Effector memory CD4-positive, alpha-beta T cell (primary cell): ENCODE data around the gene HBA1.

Experiments used
- DNase-seq, 3 donors: peaks; one replicate each; pipeline ENCODE4 v3.0.0-alpha.2; 2020
- H3K27ac ChIP-seq: 2 replicates; pipeline ENCODE4 v1.7.0; 2013; ENCODE audit warnings: mild to moderate bottlenecking, low read length, moderate library complexity; ENCODE audit not compliant: insufficient read depth, poor library complexity, severe bottlenecking
- H3K27me3 ChIP-seq: replicated peaks from 2 replicates; pipeline ENCODE4 v1.7.0; 2013; ENCODE audit warnings: mild to moderate bottlenecking, low read length; ENCODE audit not compliant: insufficient read depth, control insufficient read depth, poor library complexity, severe bottlenecking
- H3K36me3 ChIP-seq: 2 replicates; pipeline ENCODE4 v1.7.0; 2013; ENCODE audit warnings: mild to moderate bottlenecking, low read length, moderate library complexity; ENCODE audit not compliant: control insufficient read depth, insufficient read depth
- H3K4me1 ChIP-seq: 2 replicates; pipeline ENCODE4 v1.7.0; 2013; ENCODE audit warnings: low read length, mild to moderate bottlenecking; ENCODE audit not compliant: control insufficient read depth, insufficient read depth, poor library complexity, severe bottlenecking
- H3K4me3 ChIP-seq: 2 replicates; pipeline ENCODE4 v1.7.0; 2013; ENCODE audit warnings: low read length, low read depth, mild to moderate bottlenecking; ENCODE audit not compliant: insufficient read depth, poor library complexity, severe bottlenecking
- H3K9me3 ChIP-seq: 2 replicates; pipeline ENCODE4 v1.7.0; 2013; ENCODE audit warnings: mild to moderate bottlenecking, low read length, moderate library complexity; ENCODE audit not compliant: control insufficient read depth

HBA1 gene

DNA sequence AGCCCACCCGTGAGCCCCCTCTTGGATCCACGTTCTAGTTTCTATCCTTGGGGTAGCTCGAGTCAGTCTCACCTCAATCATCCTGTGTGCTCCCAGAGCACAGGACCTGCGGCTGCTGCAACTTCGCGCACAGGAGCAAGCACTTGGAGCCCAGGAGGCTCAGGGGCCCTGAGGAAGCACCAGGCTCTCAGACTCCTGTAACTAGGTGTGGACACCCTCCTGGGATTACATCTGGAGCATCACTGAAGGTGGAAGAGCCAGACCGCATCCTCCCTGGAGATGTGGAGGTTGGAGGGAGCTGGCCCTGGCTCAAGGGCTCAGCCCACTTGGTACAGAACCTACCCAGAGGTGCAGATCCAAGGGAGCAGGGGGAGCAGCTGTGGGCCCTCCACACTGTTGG lies 6.5 kb downstream of the HBA1 start:
- Histone ChIP-seq H3K9me3 (no peaks in the 10 kb centered on the region), H3K27me3 (peaks cover 20% of the 10 kb centered on the region), H3K4me1 (peaks cover 10% of the 10 kb centered on the region), H3K36me3 (peaks cover 6% of the 10 kb centered on the region), H3K27ac (no peak overlapping the region), H3K4me3 (no peak overlapping the region)
- DNase-seq = no peak

DNA sequence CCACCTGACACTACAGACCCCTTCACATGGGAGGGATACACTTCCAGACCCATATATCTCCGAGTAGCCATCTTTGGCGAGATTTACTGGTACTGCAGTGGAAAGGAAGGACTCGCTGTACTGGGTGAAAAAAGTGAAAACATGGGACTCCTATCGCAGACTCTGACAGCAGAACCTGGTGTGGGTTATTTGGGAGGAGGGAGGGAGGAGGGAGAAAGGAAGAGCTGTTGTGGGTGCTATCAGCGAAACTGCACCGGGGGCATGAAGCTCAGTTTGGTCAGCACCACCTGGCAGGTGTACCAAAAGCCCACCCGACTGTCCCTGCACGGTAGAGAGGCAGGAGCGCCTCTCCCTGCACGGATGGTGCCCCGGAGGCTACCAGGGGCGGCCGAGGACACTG lies 8.7 kb downstream of the HBA1 start:
- Histone ChIP-seq H3K27me3 (peaks cover under 1% of the 10 kb centered on the region), H3K4me1 (peaks cover 10% of the 10 kb centered on the region), H3K4me3 (no peak overlapping the region), H3K27ac (no peak overlapping the region), H3K9me3 (no peaks in the 10 kb centered on the region), H3K36me3 (peaks cover 24% of the 10 kb centered on the region)
- DNase-seq = no peak

DNA sequence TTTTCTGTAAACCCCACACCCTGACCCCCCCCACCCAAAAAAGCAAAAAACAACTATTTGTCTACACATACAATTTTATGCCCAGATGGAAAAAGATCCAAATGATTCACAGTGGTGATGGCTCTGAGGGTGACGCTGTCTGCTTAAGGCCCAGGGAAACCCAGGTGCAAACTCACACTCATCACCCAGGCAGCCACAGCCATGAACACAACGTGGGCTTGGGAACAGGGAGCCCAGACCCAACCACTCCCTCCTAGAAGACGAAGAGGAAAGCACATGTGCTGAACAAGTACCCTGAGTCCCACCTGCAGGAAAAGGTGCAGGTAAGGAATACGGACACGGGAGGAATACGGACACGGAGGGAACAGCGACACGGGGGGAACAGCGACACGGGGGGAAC lies 9.2 kb downstream of the HBA1 start:
- no peak for DNase-seq
- H3K9me3 ChIP-seq = no peaks in the 10 kb centered on the region
- peaks cover 28% of the 10 kb centered on the region for H3K36me3 ChIP-seq
- no peaks in the 10 kb centered on the region for H3K27me3 ChIP-seq
- H3K27ac ChIP-seq = no peak overlapping the region
- H3K4me3 ChIP-seq = no peak overlapping the region
- peaks cover 7% of the 10 kb centered on the region for H3K4me1 ChIP-seq

DNA sequence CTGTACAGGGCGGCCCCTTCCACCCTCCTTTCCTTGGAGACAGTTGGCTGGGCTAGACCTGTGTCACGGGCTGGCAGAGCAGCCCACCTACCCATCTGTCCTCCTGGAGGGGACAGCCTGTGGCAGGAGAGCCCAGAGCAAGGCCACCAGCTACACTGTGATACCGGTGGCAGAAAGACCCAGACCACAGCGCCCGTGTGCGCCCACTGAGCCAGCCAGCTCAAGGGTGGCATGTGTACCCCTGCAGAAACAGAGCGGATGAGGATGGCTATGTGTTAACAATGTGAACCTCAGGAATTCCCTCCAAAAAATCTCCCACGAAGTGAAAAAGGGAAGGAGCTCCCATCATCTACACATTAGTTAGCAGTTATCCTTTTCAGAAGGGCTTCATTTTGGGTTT lies 10.8 kb downstream of the HBA1 start:
- no peak overlapping the region for H3K4me3 ChIP-seq
- DNase-seq = no peak
- no peaks in the 10 kb centered on the region for H3K9me3 ChIP-seq
- H3K27me3 ChIP-seq = no peaks in the 10 kb centered on the region
- H3K4me1 ChIP-seq = no peaks in the 10 kb centered on the region
- H3K36me3 ChIP-seq = peaks cover 42% of the 10 kb centered on the region
- no peak overlapping the region for H3K27ac ChIP-seq

DNA sequence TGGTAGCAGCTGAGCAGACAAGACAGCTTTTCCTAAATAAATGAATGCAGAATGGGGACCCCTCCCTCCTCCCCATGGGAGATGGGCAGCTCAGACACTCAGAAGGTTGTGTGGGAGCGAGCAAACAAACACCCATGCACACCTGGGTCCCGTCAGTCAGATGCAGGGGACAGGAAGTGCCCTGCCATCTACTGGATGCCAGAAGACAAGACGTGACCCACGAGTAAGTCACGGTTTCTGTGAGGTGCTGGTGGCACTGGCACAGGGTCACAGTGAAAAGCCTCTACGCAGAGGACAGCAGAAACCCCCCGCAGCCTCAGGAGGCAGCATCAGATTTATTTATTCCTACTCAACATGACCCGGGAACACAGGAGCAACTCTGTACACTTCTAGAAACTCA lies 12.2 kb downstream of the HBA1 start:
- H3K4me1 ChIP-seq = no peaks in the 10 kb centered on the region
- no peaks in the 10 kb centered on the region for H3K9me3 ChIP-seq
- no peak overlapping the region for H3K27ac ChIP-seq
- H3K27me3 ChIP-seq = no peaks in the 10 kb centered on the region
- DNase-seq = no peak
- peaks cover 47% of the 10 kb centered on the region for H3K36me3 ChIP-seq
- no peak overlapping the region for H3K4me3 ChIP-seq

DNA sequence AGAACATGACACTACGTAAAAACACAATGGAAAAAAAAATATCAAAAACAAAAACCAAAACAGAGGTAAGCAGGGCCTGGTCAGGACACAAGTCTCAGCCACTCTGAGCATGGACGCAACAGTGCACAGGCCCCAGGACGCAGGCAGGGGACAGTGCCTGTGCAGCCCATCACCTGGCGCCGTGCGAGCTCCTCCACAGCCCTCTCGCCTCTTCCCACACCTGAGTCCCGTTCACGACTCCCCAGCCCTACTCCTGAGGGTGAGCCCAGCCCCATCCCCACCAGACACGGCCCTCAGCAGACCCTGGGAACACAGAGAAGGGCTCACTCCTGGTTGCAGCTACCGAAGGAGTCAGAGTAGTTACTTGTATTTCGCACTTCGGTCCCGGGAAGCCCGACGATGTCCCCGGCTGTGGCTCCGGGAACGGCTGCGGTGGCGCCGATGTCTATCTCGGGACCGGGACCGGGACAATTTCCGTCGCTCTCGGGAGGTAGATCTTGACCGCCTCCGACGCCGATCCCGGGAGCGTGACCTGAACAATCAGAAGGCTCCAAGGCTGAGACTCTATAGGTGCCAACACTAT lies 13.2 kb downstream of the HBA1 start:
- H3K36me3 ChIP-seq = peaks cover 54% of the 10 kb centered on the region
- no peaks in the 10 kb centered on the region for H3K9me3 ChIP-seq
- no peak overlapping the region for H3K27ac ChIP-seq
- H3K4me1 ChIP-seq = no peaks in the 10 kb centered on the region
- DNase-seq = no peak
- H3K27me3 ChIP-seq = no peaks in the 10 kb centered on the region
- H3K4me3 ChIP-seq = no peak overlapping the region

DNA sequence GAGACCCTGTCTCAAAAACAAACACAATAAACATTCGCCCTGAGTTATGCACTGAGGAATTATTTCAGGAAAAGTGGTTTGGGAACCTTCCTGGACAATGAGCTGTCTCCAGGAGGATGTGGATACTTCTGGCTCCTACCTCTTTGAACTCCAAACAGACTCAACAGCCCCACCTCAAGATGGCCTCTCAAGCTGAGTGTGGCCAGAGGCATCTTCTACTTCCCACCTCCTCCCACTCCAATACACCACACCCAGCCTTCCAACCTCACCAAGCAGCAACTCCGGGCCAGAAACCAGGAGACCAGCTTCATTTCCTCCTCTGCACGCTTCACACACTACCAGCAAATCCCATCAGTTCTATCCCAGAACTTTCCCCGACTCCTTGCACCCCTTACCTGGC lies 15.4 kb downstream of the HBA1 start:
- Histone ChIP-seq H3K9me3 (no peaks in the 10 kb centered on the region), H3K27ac (no peak overlapping the region), H3K4me3 (no peak overlapping the region), H3K27me3 (no peaks in the 10 kb centered on the region), H3K36me3 (peaks cover 67% of the 10 kb centered on the region), H3K4me1 (no peaks in the 10 kb centered on the region)
- DNase-seq = no peak

DNA sequence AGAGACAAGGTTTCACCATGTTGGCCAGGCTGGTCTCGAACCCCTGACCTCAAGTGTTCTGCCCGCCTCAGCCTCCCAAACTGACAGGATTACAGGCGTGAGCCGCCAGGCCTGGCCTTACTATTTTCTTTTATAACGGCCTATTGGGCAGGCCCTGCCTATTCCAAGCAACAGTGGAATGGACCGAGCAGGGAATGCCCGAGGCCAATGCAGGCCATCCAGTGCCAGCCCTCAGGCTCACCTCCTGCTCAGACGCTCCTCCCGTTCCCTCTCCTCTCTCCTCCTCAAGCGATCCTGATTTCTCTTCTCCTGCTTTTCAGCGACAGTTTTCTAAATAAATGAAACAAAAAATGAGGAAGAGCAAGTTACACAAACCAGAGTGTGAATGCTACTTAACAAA lies 16.2 kb downstream of the HBA1 start:
- Histone ChIP-seq H3K27ac (no peak overlapping the region), H3K36me3 (peaks cover 67% of the 10 kb centered on the region), H3K27me3 (no peaks in the 10 kb centered on the region), H3K4me3 (no peak overlapping the region), H3K4me1 (no peaks in the 10 kb centered on the region), H3K9me3 (no peaks in the 10 kb centered on the region)
- no peak for DNase-seq

DNA sequence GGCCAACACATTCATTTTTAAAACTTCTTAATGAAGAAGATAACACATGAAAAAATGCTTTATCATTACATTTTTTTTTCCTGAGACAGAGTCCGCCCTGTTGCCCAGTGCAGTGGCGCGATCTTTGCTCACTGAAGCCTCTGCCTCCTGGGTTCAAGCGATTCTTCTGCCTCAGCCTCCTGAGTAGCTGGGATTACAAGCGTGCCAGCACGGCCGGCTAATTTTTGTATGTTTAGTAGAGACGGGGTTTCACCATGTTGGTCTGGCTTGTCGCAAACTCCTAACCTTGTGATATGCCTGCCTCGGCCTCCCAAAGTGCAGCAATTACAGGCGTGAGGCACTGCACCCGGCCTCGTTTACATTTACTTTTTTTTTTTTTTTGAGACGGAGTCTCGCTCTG lies 17.0 kb downstream of the HBA1 start:
- Histone ChIP-seq H3K4me1 (no peaks in the 10 kb centered on the region), H3K27me3 (no peaks in the 10 kb centered on the region), H3K9me3 (no peaks in the 10 kb centered on the region), H3K27ac (no peak overlapping the region), H3K36me3 (peaks cover 74% of the 10 kb centered on the region), H3K4me3 (no peak overlapping the region)
- no peak for DNase-seq

DNA sequence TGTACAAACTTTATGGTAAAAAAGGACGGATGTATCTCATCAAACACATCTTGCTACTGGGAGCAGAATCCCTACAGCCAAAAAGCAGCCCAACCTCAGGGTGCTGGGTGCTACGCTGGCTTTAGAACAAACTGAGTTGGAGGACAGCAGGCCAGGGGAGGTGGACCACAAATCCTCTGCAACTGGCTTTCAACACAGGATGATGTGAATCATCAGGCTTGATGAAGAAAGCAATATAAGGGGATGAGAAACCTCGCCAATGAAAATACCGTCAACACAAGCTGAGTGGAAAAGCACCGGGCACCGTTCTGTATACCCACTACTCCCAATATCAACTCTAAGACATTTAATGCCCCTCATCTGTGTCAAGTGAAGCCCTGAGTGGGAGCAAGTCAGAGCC lies 18.0 kb downstream of the HBA1 start:
- DNase-seq = no peak
- peaks cover 74% of the 10 kb centered on the region for H3K36me3 ChIP-seq

DNA sequence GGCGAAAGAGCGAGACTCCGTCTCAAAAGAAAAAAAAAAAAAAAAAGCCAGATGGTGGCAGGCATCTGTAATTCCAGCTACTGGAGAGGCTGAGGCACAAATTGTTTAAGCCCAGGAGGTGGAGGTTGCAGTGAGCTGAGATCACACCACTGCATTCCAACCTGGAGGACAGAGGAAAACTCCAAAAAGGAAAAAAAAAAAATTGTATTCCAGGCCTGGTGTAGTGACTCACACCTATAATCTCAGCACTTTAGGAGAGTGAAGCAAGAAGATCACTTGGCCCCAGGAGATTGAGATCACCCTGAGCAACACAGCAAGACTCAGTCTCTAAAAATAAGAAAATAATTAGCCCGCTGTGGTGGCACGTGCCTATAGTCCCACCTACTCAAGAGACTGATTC lies 23.9 kb downstream of the HBA1 start:
- H3K4me3 ChIP-seq = no peak overlapping the region
- no peak for DNase-seq
- peaks cover 53% of the 10 kb centered on the region for H3K36me3 ChIP-seq
- H3K9me3 ChIP-seq = no peaks in the 10 kb centered on the region
- no peaks in the 10 kb centered on the region for H3K4me1 ChIP-seq
- H3K27me3 ChIP-seq = no peaks in the 10 kb centered on the region
- no peak overlapping the region for H3K27ac ChIP-seq

More for the DNA sequence above, 18.0 kb downstream of the HBA1 start:
- no peak overlapping the region for H3K4me3 ChIP-seq
- H3K27ac ChIP-seq = no peak overlapping the region
- no peaks in the 10 kb centered on the region for H3K9me3 ChIP-seq
- no peaks in the 10 kb centered on the region for H3K27me3 ChIP-seq
- no peaks in the 10 kb centered on the region for H3K4me1 ChIP-seq
